Nephron (organoid): ENCODE data around the gene MED14.

Experiments used
- H3K27ac Mint-ChIP-seq, 3 experiments: 2 replicates each; pipeline ENCODE4 v1.8.0; 2020; ENCODE audit warnings: mixed read lengths in 3 of 3, mild to moderate bottlenecking in 2 of 3, moderate library complexity in 1 of 3
- H3K27me3 Mint-ChIP-seq: 2 replicates; pipeline ENCODE4 v1.8.0; 2021; ENCODE audit warnings: low read depth, mild to moderate bottlenecking, moderate library complexity, mixed read lengths
- H3K36me3 Mint-ChIP-seq: 2 replicates; pipeline ENCODE4 v1.8.0; 2020; ENCODE audit warnings: low read depth, mixed read lengths
- H3K4me1 Mint-ChIP-seq: 2 replicates; pipeline ENCODE4 v1.8.0; 2020; ENCODE audit warnings: mixed read lengths
- H3K4me3 Mint-ChIP-seq, 3 experiments: 2 replicates each; pipeline ENCODE4 v1.8.0; 2020; ENCODE audit warnings: mild to moderate bottlenecking in 3 of 3, mixed read lengths in 3 of 3, moderate library complexity in 2 of 3
- H3K9me3 Mint-ChIP-seq: 2 replicates; pipeline ENCODE4 v1.8.0; 2020; ENCODE audit warnings: mixed read lengths
- TF ChIP-seq, protein P1 (sequence below), 3 experiments: fragments of 200-600 bp; sonication (generic); IDR thresholded peaks; one replicate each; pipeline ENCODE4 v1.5.0; 2021; ENCODE audit warnings: antibody characterized with exemption in 3 of 3; ENCODE audit not compliant: unreplicated experiment in 3 of 3

MED14 gene

GRCh38 chrX:40663078-40663740, 72.1 kb downstream of the MED14 start:
- no peak overlapping the region for H3K27ac Mint-ChIP-seq
- H3K4me1 Mint-ChIP-seq: no peaks in the 10 kb centered on the region
- no peak overlapping the region for H3K4me3 Mint-ChIP-seq
- H3K9me3 Mint-ChIP-seq: no peaks in the 10 kb centered on the region
- TF ChIP-seq, protein P1, sequence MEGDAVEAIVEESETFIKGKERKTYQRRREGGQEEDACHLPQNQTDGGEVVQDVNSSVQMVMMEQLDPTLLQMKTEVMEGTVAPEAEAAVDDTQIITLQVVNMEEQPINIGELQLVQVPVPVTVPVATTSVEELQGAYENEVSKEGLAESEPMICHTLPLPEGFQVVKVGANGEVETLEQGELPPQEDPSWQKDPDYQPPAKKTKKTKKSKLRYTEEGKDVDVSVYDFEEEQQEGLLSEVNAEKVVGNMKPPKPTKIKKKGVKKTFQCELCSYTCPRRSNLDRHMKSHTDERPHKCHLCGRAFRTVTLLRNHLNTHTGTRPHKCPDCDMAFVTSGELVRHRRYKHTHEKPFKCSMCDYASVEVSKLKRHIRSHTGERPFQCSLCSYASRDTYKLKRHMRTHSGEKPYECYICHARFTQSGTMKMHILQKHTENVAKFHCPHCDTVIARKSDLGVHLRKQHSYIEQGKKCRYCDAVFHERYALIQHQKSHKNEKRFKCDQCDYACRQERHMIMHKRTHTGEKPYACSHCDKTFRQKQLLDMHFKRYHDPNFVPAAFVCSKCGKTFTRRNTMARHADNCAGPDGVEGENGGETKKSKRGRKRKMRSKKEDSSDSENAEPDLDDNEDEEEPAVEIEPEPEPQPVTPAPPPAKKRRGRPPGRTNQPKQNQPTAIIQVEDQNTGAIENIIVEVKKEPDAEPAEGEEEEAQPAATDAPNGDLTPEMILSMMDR (IDR thresholded peaks at IDR 0.05; ENCODE audit: unreplicated experiment in 3 of 3): no peak
- H3K36me3 Mint-ChIP-seq: peaks cover 49% of the 10 kb centered on the region
- H3K27me3 Mint-ChIP-seq: no peaks in the 10 kb centered on the region

- Mint-ChIP-seq H3K27ac (no peak overlapping the region), H3K27me3 (no peaks in the 10 kb centered on the region), H3K4me3 (no peak overlapping the region), H3K36me3 (peaks cover 41% of the 10 kb centered on the region), H3K4me1 (no peaks in the 10 kb centered on the region), H3K9me3 (no peaks in the 10 kb centered on the region)
- TF ChIP-seq, protein P1 (IDR thresholded peaks at IDR 0.05; ENCODE audit: unreplicated experiment in 3 of 3): no peak
These were observed 73.9 kb downstream of the MED14 start for GRCh38 chrX:40661489-40661888.

DNA sequence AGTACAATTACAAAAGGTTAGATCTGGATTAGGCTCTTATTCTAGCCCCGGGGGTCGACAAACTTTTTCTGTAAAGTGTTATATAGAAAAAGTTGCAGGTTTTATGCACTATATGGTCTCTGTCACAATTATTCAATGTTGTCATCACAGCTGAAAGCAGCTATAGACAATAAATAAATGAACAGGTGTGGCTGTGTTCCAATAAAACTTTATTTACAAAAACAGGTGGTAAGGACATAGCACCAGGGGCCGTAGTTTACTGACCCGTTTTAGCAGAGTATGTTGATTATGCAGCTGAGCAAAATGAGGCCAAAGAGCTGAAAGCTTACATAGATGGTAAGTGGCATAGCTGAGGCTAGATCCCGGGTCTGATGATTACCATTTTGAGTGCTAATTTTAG, 75.0 kb downstream of the MED14 start:
- H3K9me3 Mint-ChIP-seq: no peaks in the 10 kb centered on the region
- H3K27ac Mint-ChIP-seq: no peak overlapping the region
- no peak overlapping the region for H3K4me3 Mint-ChIP-seq
- peaks cover 31% of the 10 kb centered on the region for H3K36me3 Mint-ChIP-seq
- H3K27me3 Mint-ChIP-seq: no peaks in the 10 kb centered on the region
- no peaks in the 10 kb centered on the region for H3K4me1 Mint-ChIP-seq
- TF ChIP-seq, protein P1 (IDR thresholded peaks at IDR 0.05; ENCODE audit: unreplicated experiment in 3 of 3): no peak

- H3K9me3 Mint-ChIP-seq: no peaks in the 10 kb centered on the region
- H3K27ac Mint-ChIP-seq: no peak overlapping the region
- H3K4me1 Mint-ChIP-seq: no peaks in the 10 kb centered on the region
- H3K27me3 Mint-ChIP-seq: no peaks in the 10 kb centered on the region
- TF ChIP-seq, protein P1 (IDR thresholded peaks at IDR 0.05; ENCODE audit: unreplicated experiment in 3 of 3): no peak
- H3K36me3 Mint-ChIP-seq: peaks cover 4% of the 10 kb centered on the region
- H3K4me3 Mint-ChIP-seq: no peak overlapping the region
These were observed 81.8 kb downstream of the MED14 start for GRCh38 chrX:40653535-40653934.

DNA sequence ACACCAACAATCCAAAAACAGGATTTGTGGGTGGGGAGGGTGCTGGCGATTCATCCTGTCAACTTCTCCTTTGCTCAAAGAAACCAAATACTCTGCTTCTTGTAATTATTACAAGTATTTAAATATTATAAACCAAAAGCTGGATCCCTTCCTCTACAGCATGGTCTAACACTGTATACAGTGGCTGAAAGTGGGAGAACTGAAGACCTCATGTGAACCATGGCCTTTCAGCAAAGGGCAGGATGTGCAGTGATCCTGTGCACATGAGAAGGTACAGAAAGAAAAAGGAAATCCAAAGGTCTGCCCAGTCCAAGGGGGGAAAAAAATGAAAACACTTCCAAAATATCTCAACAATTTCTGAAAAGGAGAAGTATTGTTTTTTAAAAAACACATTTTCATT, 82.7 kb downstream of the MED14 start:
- Mint-ChIP-seq H3K4me1 (no peaks in the 10 kb centered on the region), H3K27ac (no peak overlapping the region), H3K27me3 (no peaks in the 10 kb centered on the region), H3K4me3 (no peak overlapping the region), H3K36me3 (peaks cover 4% of the 10 kb centered on the region), H3K9me3 (no peaks in the 10 kb centered on the region)
- TF ChIP-seq, protein P1 (IDR thresholded peaks at IDR 0.05; ENCODE audit: unreplicated experiment in 3 of 3): no peak

GRCh38 chrX:40651620-40652223, 83.6 kb downstream of the MED14 start:
- TF ChIP-seq, protein P1 (IDR thresholded peaks at IDR 0.05; ENCODE audit: unreplicated experiment in 3 of 3): peak; percentile 80 to 81 (median 80)
- Mint-ChIP-seq H3K27ac (no peak overlapping the region), H3K27me3 (no peaks in the 10 kb centered on the region), H3K4me1 (peaks cover 1% of the 10 kb centered on the region), H3K36me3 (no peaks in the 10 kb centered on the region), H3K4me3 (no peak overlapping the region), H3K9me3 (no peaks in the 10 kb centered on the region)
